NOMO-1 (cell line): ENCODE results near the gene EXOSC10.
"Not testable (repeated sequence)": the region's sequence is repeated elsewhere in the genome, so short reads cannot be mapped to it uniquely, and the experiment has no call there.

ENCODE experiments used
- DNase-seq, 2 experiments: peaks; one replicate each; lab custom pipeline; 2025; ENCODE audit not compliant: unreplicated experiment in 2 of 2; lab: John Stamatoyannopoulos, UW

The EXOSC10 gene

DNA sequence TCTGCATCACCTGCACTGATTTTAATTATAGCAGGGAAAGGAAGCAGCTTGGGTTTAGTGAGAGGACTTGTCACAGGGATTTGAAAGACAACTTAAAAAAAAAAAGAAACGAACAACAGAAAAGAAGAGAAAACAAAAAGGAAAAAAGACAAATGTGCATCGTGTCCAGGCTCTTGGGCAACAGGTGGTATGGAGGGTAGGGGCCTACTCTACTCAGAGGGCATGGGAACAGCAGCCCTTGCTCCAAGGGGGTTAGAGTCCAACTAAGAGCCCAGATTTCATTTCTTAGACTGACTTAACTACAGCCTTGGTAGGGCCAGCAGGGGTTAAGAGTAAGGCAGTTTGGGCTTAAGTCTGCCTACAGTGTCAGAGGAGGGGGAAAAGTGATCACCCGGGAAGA is 15.3 kb upstream of the EXOSC10 start:
- DNase-seq: no peak

DNA sequence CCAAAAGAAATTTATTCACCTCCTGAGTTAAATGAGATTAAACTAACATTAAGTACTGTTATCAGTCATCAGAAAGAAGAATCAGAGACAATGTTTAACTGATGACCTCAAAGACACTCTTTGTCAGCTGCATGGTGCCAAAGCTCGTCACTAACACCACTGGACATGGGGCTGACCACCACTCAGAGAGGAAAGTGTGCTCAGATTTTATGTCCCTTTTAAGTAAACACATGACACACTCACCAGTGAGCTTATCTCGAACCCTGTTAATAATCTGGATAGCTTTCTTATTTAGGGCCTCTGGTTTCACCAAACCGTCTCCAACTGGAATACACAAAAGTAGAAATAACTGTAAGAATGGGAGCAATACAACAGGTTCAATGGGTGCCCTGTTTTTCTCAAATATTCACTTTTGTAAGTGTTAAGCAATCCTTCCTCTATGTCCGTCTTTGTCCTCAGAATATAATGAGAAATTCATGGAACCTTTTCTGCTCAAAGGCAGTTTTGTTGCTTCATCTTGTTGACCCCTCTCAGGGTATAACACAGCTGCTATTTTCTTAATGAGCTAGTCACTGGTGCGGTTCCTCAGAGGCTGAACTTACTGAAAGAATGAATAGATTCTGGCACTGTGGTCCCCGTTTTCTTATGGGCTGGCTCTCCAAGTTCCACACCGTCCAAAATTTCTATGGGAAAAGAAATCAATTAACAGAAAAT is 9.5 kb upstream of the EXOSC10 start:
- no peak for DNase-seq

DNA sequence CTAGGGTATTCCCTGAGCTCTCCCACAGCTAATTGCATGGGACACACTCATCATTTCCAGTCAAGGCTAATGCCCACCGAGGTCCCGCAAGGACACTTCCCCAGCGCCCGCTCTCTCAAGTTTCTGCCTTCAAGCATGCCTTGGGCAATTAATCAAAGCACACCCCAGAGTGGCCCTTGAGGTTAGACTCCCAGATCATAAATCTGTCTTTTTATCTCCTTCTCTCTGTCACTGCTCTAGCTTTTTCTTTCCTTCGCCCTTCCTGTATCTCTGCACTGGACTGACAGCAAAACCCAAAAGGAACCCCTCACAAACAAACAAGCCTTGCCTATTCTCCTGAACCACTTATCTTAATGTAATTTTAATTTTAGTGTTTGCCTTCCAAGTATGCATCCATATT is 7.9 kb upstream of the EXOSC10 start:
- no peak for DNase-seq

DNA sequence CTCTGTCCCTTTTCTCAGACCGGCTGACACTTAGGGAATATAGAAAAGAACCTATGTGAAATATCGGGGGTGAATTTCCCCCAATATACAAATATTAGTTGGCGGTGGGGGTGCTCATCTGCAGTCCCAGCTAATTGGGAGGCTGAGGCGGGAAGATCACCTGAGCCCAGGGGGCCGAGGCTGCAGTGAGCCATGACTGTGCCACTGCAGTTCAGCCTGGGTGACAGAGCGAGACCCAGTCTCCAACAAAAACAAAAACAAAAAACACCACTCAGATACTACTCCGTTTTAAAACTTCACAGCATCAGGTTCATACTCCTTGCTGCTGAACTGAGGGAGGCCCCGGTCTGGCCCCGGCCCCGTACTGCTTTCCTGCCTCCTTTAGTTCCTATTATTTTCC is 5.9 kb upstream of the EXOSC10 start:
- DNase-seq: no peak

DNA sequence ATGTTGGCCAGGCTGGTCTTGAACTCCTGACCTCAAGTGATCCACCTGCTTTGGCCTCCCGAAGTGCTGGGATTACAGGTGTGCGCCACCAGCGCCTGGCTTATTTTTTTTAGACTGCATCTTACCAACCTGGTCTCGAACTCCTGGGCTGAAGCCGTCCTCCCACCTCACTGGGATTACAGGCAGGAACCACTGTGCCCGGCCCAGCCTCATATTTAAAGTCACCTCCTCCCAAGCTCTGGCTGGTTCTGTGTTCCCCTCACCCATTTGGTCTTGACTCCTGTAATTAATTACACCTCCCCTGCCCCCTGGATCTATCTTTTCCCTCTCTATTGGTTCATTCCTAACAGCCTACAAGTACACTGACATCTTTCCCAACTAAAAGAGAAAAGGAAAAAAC is 1.7 kb upstream of the EXOSC10 start:
- DNase-seq: no peak

DNA sequence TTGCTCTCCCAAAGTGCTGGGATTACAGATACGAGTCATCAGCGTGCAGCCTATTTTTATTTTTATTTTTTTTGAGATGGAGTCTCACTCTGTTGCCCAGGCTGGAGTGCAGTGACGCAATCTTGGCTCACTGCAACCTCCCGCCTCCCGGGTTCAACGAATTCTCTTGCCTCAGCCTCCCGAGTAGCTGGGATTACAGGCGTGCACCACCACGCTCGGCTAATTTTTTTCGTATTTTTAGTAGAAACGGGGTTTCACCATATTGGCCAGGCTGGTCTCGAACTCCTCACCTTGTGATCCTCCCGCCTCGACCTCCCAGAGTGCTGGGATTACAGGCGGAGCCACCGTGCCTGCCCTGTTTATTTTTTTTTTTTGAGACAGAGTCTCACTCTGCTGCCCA is 1.1 kb upstream of the EXOSC10 start:
- DNase-seq: not testable (repeated sequence)

DNA sequence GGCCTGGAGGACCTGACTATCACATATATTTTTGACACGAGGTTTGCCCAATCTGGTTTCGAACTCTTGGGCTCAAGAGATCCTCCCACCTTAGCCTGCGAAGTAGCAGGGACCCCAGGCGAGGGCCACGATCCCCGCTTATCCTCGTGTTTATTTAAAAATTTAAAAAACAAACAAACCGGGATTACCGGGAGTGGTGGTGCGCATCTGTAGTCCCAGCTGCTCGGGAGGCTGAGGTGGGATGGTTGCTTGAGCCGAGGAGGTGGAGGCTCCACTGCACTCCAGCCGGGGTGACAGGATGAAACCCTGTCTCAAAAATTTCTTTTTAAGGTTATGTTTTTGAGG is 452 bp upstream of the EXOSC10 start:
- no peak for DNase-seq

DNA sequence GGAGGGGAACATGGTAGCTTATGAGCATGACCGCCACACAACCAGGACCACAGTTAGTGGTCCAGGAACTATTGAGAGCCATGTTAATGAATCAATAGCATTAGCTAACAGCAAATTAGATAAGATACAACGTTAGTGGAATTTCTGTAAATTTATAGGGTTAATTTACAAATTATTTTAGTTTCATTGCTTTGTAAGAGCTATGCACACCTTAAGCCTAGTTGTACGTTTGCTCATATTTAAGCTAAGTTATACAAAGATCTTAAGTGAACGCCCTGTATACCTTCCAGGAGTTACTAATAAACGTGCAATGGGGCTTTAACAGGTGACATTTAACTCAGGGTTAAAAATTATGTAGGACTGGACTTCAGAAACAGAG is 749 bp downstream of the EXOSC10 start:
- no peak for DNase-seq

DNA sequence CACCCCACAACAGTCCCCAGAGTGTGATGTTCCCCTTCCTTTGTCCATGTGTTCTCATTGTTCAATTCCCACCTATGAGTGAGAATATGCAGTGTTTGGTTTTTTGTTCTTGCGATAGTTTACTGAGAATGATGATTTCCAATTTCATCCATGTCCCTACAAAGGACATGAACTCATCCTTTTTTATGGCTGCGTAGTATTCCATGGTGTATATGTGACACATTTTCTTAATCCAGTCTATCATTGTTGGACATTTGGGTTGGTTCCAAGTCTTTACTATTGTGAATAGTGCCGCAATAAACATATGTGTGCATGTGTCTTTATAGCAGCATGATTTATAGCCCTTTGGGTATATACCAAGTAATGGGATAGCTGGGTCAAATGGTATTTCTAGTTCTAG is 15.9 kb downstream of the EXOSC10 start:
- DNase-seq: not testable (repeated sequence)

DNA sequence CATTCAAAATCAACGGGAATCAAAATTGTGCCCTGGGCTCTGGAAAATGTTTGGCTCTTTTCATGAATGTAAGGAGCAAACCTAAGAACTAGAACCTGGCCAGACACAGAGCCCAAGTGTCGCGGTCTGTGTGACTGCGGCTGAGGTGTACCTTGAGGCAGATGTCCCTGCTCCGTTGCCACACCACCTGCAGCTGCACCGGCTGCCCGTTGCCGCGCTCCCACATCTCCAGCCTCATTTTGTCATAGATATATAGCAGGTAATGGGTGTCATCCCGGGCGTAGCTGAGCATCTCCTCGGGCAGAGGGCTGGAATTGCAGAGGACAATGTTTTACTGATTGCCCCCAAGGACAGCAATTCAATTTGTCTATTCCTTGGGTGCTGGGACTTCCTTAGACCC is 18.7 kb downstream of the EXOSC10 start:
- DNase-seq: no peak

DNA sequence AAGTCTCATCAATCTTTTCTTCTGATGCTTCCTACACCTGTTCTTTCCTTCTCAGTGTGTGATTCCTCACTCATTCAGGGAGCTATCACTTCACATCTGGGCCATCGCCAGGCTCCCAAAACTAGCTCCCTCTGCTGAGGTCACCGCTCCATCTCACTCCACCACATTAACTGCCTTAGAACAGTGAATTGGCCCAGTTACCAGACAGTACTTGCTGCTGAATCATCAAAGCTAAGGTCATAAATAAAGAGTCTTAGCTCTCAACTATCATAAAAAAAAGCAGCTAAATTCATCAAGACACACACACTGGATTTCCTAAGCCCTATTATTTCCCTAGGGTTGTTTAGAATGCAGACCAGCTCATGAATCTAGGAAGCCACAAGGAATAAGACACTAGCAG is 21.0 kb downstream of the EXOSC10 start:
- no peak for DNase-seq

DNA sequence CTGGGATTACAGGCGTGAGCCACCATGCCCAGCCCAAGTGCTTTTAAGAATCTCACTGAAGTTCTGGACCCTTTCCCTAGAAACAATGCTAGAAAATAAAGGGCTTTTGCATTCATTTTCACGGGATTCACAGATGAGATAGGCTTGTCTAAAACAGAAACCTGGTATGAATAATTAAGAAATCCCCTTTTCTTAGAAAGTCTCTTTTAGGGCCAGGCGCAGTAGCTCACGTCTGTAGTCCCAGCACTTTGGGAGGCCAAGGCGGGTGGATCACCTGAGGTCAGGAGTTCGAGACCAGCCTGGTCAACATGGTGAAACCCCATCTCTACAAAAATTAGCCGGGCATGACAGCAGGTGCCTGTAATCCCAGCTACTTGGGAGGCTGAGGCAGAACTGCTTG is 26.3 kb downstream of the EXOSC10 start:
- not testable (repeated sequence) for DNase-seq

DNA sequence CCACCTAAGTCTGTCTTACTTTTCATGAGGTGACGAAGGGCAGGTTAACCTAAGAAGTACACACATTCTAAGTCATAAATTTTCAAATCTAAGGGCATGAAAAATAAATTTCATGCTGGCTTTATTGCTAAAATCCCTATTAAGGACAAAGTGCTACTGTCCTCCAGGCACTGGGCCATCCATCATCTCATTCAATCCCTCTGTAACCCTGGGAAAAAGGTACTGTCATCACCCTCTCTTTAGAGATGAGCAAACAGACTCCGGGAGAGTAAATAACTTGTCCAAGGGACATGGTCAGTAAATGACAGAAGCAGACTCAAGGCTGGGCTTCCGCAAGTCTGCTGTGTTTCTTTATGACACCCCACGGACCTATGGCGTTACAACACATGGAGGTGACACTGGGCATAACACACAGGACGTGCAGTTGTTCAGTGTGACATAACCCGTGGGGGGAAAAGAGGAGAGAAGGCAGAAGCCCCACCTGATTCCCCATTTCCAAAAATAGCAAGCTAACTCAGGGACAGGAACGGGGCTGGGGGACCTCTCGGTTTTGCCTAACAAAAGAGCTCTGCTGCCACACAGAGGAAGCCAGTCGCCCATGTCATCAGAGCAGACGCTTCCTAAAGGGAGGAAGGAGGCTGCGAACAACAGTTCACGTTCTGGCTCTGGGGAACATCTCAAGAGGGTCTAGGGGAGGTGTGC is 27.3 kb downstream of the EXOSC10 start:
- no peak for DNase-seq

DNA sequence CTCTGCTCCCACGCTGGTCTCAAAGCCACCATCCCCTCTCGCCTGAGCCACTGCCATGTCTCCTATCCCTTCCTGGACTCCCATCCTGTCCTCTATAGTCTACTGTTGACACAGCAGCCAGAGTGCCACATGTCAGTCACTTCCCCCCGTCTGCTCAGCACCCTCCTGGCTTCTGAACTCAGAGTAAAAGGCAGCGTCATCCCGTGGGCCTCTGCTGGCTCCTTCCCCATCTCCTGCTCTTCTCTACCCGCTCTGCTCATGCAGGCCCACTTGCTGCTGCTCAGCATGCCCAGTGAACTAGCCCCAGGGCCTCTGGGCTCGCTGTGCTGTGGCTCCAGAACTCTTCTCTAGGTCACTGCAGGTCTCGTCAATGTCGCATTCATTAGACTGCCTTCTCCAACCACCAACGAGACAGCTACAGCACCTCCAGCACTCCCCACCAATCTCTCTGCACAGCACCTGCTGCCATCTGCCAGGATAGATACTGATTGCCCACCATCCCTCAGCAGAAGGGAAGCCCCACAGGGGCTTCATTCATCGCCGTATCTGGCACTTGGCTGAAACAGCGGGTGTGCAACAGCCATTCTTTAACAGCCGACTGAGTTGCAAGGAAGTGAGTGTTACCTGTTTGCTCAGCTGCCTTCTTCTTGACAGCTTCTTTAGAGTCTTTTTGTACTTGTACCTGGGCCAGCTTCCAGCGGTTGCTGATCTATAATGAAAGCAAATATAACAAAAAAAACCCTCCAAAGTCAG is 28.0 kb downstream of the EXOSC10 start:
- DNase-seq: no peak

DNA sequence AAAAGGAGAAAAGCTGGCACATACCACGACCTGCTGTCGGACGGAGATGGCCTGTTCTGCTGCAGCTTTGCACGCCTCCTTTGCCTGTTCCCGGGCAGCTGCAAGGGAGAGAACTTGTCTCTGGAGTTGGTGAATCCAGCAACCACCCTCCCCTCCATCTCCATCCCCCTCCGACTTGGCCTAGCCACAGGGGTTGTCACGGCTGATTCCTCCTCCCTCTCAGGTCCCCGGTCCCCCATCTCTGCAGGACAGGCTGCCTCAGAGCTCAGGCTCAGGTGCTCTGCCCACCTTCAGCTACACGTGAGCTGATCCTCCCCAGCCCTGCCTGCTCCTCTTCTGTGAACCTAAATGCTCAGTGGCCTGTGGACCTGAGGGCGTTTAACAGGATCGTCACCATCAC is 28.8 kb downstream of the EXOSC10 start:
- DNase-seq: no peak

DNA sequence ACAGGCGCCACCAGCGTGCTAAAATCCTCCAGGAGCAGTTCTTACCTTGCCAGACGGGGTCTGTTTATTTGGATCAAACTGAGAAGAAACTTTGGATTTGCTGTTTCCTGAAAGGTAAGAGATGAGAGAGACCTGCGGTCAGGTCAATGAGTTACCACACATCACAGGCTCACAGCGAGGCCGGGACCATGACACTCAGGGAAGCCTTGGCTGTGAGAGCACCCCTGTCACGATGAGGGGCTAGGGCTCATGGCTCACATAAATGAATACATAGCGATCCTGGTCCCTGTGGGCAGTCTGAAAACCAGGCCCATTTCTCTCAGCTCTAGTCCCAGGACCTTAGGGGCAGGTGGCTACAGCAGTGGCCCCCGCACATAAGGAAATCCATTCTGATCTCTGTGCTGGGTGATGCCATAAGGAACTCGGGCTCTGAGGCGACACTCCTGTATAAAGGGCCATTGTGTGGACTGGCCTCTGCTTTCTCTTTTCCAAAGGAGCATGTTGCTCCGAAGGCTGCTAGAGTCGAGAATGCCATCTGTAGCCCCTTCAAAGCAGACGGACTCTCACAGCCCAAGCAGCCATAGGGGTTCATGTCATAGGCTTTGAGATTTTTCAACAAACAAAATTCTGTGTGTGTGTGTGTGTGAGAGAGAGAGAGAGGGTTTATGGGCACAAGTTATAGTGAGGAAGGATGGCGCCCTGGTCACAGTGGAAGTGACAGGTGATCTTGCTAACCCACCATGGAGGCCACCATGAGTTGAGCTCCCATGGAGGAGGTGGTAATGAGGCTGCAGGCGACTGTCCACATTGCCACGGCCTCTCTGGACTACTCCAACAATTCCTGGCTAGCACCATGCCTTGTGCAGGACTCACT is 30.8 kb downstream of the EXOSC10 start:
- DNase-seq: no peak

DNA sequence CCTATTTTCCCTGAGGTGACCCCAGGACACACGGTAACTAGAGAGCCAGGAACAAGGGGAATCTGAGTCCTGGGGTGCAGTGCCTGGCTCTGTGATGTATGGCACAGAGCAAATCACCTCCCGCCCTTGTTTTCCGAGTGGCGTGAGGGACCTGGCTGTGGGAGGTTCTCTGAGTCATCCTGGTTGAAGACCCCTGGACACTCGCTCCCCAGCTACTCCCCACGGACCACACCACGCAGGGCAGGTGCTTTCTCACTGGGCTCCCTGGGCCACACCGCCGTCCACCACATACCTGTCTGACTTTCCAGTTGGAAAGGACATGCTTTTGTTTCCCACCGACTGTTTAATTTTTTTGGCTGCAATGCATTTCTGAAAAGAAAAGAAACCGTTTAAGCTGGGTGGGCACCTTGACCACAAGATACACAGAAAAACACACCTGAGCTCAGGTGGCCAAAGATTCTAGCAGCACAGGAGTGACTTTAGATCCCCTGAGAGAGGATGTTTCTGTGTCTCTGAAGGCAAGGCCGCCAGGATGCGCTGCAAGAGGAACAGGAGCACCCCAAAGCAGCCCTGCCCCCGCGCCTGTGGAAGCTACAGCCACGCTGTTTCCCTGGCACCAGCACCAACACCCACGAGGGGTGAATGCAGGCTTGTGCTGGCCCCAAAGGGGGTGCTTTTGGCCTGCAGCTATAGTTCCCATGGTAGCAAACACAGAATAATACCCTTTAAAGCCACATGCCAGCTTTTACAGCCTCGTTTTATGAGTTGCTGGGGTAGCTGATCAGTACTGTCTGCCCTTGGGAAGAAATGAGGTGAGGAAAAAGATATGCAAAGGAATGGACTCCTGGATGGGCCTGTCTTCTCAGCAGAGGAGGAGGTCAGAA is 31.7 kb downstream of the EXOSC10 start:
- DNase-seq: no peak

DNA sequence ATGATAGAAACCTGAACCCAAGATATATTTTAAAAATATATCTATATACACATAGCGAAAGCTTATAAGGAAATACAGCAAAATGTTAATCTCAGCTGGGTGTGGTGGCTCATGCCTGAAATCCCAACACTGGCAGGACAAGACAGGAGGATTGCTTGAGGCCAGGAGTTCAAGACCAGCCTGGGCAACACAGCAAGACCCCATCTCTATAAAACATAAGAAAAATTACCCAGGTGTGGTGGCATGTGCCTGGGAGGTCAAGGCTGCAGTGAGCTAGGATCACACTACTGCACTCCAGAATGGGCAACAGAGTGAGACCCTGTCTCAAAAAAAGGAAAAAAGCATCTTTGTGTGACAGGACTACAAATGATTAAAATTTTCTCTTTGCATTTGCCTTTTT is 33.9 kb downstream of the EXOSC10 start:
- DNase-seq: no peak

DNA sequence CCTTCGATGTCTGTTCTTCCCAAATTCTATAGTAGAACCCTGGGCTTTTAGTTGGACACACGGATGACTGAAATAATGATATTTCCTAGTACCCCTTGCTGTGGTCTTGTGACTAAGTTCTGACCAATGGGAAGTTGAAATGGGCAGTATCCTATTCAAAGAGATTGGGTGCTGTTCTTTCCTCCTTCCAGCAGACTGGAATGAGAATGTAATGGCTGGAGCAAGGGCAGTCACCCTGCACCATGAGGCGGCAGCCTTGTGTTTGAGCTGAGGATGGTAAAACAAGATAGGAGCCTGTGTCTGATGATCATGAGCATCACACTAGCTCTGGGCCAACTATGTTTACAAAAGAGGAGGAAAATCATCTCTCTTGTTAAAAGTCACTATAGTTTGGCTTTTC is 34.7 kb downstream of the EXOSC10 start:
- no peak for DNase-seq

DNA sequence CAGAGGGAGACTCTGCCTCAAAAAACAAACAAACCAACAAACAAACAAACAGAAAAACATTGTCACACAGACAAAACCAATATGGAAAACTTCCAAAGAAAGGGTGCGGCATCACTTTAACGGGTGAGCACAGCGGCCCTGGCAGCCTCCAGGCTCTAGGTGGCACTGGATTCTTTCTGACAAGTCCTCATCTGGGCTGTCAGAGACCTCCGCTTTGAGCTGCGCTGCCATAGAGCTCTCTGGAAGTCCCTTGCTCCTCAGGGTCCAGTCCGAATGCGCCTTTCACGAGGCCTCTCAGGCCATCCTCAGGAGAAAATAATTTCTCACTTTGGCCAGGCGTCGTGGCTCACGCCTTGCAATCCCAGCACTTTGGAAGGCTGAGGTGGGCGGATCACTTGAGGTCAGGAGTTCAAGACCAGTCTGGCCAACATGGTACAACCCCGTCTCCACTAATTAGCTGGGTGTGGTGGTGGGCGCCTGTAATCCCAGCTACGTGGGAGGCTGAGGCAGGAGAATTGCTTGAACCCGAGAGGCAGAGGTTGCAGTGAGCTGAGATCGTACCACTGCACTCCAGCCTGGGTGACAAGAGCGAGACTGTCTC is 35.6 kb downstream of the EXOSC10 start:
- not testable (repeated sequence) for DNase-seq
